GM23338 (cell line): Measurements from ENCODE around the gene NRP2. TPM values are rescaled to one million over a fixed set of nuclear protein-coding genes. Genes with fewer than 3 reads are reported as not detected.
A peak's percentile ranks its signal among the peaks of the same experiment; 100 is the strongest.

Experiments used
- ATAC-seq: fragments of 200-7000 bp; cut with Tn5 transposase; 3 replicates; pipeline ENCODE4 v1.9.1; 2020
- DNase-seq: peaks from one replicate; pipeline ENCODE4 v3.0.0-alpha.2; 2015; ENCODE audit warnings: low spot score
- H2AFZ ChIP-seq: fragments of 200-600 bp; sonication (generic); 2 replicates; pipeline ENCODE4 v1.8.0; 2016; ENCODE audit warnings: antibody characterized with exemption, mild to moderate bottlenecking, moderate library complexity
- H3F3A ChIP-seq: fragments of 200-600 bp; sonication (generic); replicated peaks from 2 replicates; pipeline ENCODE4 v1.8.0; 2017; ENCODE audit warnings: antibody characterized with exemption, mixed run types, low read depth
- H3K27ac ChIP-seq: fragments of 200-600 bp; sonication (generic); 2 replicates; pipeline ENCODE4 v1.6.1; 2016; ENCODE audit warnings: low read depth
- H3K27me3 ChIP-seq: fragments of 200-600 bp; sonication (generic); 2 replicates; pipeline ENCODE4 v1.8.0; 2016; ENCODE audit warnings: mild to moderate bottlenecking, mixed run types, moderate library complexity; ENCODE audit not compliant: insufficient read depth
- H3K36me3 ChIP-seq: fragments of 200-600 bp; sonication (generic); 2 replicates; pipeline ENCODE4 v1.8.0; 2016; ENCODE audit warnings: mild to moderate bottlenecking; ENCODE audit not compliant: insufficient read depth
- H3K4me1 ChIP-seq: fragments of 200-600 bp; sonication (generic); 2 replicates; pipeline ENCODE4 v1.8.0; 2016; ENCODE audit warnings: mild to moderate bottlenecking, moderate library complexity; ENCODE audit not compliant: insufficient read depth
- H3K4me2 ChIP-seq: fragments of 200-600 bp; sonication (generic); 2 replicates; pipeline ENCODE4 v1.7.1; 2017; ENCODE audit warnings: mixed run types
- H3K4me3 ChIP-seq: fragments of 200-600 bp; sonication (generic); 2 replicates; pipeline ENCODE4 v1.6.1; 2016; ENCODE audit warnings: mixed run types
- H3K79me2 ChIP-seq: fragments of 200-600 bp; sonication (generic); replicated peaks from 2 replicates; pipeline ENCODE4 v1.8.0; 2017; ENCODE audit warnings: mild to moderate bottlenecking; ENCODE audit not compliant: insufficient read depth
- H3K9me2 ChIP-seq: fragments of 200-600 bp; sonication (generic); 2 replicates; pipeline ENCODE4 v1.8.0; 2017; ENCODE audit not compliant: insufficient read depth
- H4K20me1 ChIP-seq: fragments of 200-600 bp; sonication (generic); replicated peaks from 2 replicates; pipeline ENCODE4 v1.8.0; 2017; ENCODE audit warnings: mild to moderate bottlenecking; ENCODE audit not compliant: insufficient read depth
- H3K27ac Mint-ChIP-seq: 2 replicates; pipeline ENCODE4 v1.8.0; 2020; ENCODE audit warnings: inconsistent platforms, mild to moderate bottlenecking, moderate library complexity, mixed read lengths
- H3K27me3 Mint-ChIP-seq: 3 replicates; pipeline ENCODE4 v1.8.0; 2022; ENCODE audit warnings: low read depth, mild to moderate bottlenecking, moderate library complexity, mixed read lengths, inconsistent platforms; ENCODE audit not compliant: insufficient read depth, poor library complexity
- H3K36me3 Mint-ChIP-seq: 3 replicates; pipeline ENCODE4 v1.8.0; 2021; ENCODE audit warnings: low read depth, mild to moderate bottlenecking, inconsistent platforms, moderate library complexity, mixed read lengths
- H3K4me1 Mint-ChIP-seq: 3 replicates; pipeline ENCODE4 v1.8.0; 2020; ENCODE audit warnings: mild to moderate bottlenecking, inconsistent platforms, mixed read lengths
- H3K4me3 Mint-ChIP-seq: 3 replicates; pipeline ENCODE4 v1.8.0; 2021; ENCODE audit warnings: moderate library complexity, mild to moderate bottlenecking, inconsistent platforms, mixed read lengths
- H3K9me3 Mint-ChIP-seq: 3 replicates; pipeline ENCODE4 v1.8.0; 2020; ENCODE audit warnings: moderate library complexity, mild to moderate bottlenecking, inconsistent platforms, mixed read lengths
- CREB1 ChIP-seq: fragments of 250-450 bp; sonication (Bioruptor Pico); IDR thresholded peaks from 2 replicates; pipeline ENCODE4 v1.5.0; 2020; ENCODE audit warnings: low read depth, mild to moderate bottlenecking, moderate library complexity
- ETS1 ChIP-seq: IDR thresholded peaks from 2 replicates; pipeline ENCODE4 v1.6.1; 2016; ENCODE audit warnings: antibody characterized with exemption
- EZH2 ChIP-seq: fragments of 200-600 bp; sonication (generic); IDR thresholded peaks from one replicate; pipeline ENCODE4 v1.8.0; 2017; ENCODE audit warnings: antibody characterized with exemption, mild to moderate bottlenecking, low read depth; ENCODE audit not compliant: unreplicated experiment
- EZH2phosphoT487 ChIP-seq: fragments of 200-600 bp; sonication (generic); IDR thresholded peaks from one replicate; pipeline ENCODE4 v1.8.1; 2018; ENCODE audit warnings: antibody characterized with exemption; ENCODE audit not compliant: unreplicated experiment
- POLR2AphosphoS5 ChIP-seq: IDR thresholded peaks from 2 replicates; pipeline ENCODE4 v1.6.1; 2016; ENCODE audit warnings: antibody characterized with exemption, low read depth
- STAT1 ChIP-seq: IDR thresholded peaks from one replicate; pipeline ENCODE4 v1.6.1; 2016; ENCODE audit warnings: antibody characterized with exemption; ENCODE audit not compliant: unreplicated experiment
- ZNF114 ChIP-seq: fragments of 250-450 bp; sonication (Bioruptor Pico); IDR thresholded peaks from 2 replicates; pipeline ENCODE4 v1.5.0; 2020; ENCODE audit warnings: mild to moderate bottlenecking, moderate library complexity
- polyA plus RNA-seq: library from polyadenylated mRNA; unstranded; fragments of >200 nt; fragmentation: Nextera tagmentation; extraction: Ambion mirVana; gene quantifications from 2 replicates; pipeline ENCODE4 v1.2.1, GENCODE V29; 2016
- total RNA-seq: library from RNA; depleted of rRNA; stranded (reverse); fragments of >200 nt; shearing (Covaris generic); gene quantifications from 2 replicates; pipeline ENCODE4 v1.2.3, GENCODE V29; 2014
- TF ChIP-seq, protein P1 (sequence below): fragments of 250-450 bp; sonication (Bioruptor Pico); IDR thresholded peaks from 2 replicates; pipeline ENCODE4 v1.5.0; 2020; ENCODE audit warnings: mild to moderate bottlenecking, moderate library complexity

NRP2 gene
- total and polyA plus RNA-seq, 2 experiments from 2014 or later = 18.4 to 22.0 TPM

- TF ChIP-seq ZNF114 (no peak), STAT1 (no peak), EZH2 (no peak), ETS1 (no peak)
Measured at GRCh38 chr2:205787761-205788160, 105.5 kb downstream of the NRP2 start (continued).

DNA sequence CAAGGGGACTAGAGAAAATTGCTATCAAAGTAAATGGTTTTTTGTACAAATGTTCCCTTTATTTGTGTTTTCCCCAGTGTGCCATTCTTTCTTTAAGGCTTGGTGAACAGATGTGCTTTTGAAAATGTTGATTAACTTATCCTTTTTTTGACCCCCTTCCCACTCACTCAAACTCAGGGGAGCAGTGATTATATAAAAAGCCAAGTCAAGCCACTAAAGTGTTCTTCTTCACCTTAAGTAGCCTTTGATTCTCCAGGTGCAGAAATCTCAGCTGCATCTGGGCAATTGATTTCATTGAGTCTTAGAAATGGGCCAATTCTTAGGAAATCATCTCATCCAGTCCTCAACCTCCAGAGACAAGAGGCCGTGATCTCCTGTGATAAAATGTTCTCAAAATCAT lies 107.6 kb downstream of the NRP2 start:
- no peak for ATAC-seq

GRCh38 chr2:205792908-205793307 lies 110.6 kb downstream of the NRP2 start:
- H3K27me3 ChIP-seq = no peaks in the 10 kb centered on the region
- no peak for DNase-seq
- Mint-ChIP-seq H3K36me3 (peaks cover 14% of the 10 kb centered on the region), H3K4me3 (no peak overlapping the region), H3K9me3 (peaks cover 3% of the 10 kb centered on the region; the same call in 2 of the 3 replicates), H3K27me3 (peaks cover 2% of the 10 kb centered on the region), H3K27ac (no peak overlapping the region), H3K4me1 (peaks cover 14% of the 10 kb centered on the region)
- no peak for TF ChIP-seq POLR2AphosphoS5
- no peak overlapping the region for H2AFZ ChIP-seq
- H3K36me3 ChIP-seq = no peaks in the 10 kb centered on the region
- H3K9me2 ChIP-seq = 0 out of 2 replicates have a peak, but pooled peaks cover 7% of the 10 kb centered on the region
- H3K4me3 ChIP-seq = no peak overlapping the region
- H4K20me1 ChIP-seq = no peaks in the 10 kb centered on the region
- no peaks in the 10 kb centered on the region for H3F3A ChIP-seq
- H3K79me2 ChIP-seq = no peaks in the 10 kb centered on the region
- no peak overlapping the region for H3K4me2 ChIP-seq
- peaks cover 3% of the 10 kb centered on the region; the same call in 1 of the 2 replicates for H3K4me1 ChIP-seq
- no peak overlapping the region for H3K27ac ChIP-seq
- ATAC-seq = no peak

More for the DNA sequence above, 107.6 kb downstream of the NRP2 start:
- Histone ChIP-seq H2AFZ (no peak overlapping the region), H3K36me3 (no peaks in the 10 kb centered on the region), H4K20me1 (no peaks in the 10 kb centered on the region), H3K4me1 (no peaks in the 10 kb centered on the region), H3K79me2 (no peaks in the 10 kb centered on the region), H3K4me2 (no peak overlapping the region), H3K27me3 (no peaks in the 10 kb centered on the region), H3F3A (no peaks in the 10 kb centered on the region), H3K4me3 (no peak overlapping the region), H3K27ac (no peak overlapping the region), H3K9me2 (peaks cover 11% of the 10 kb centered on the region; the same call in 1 of the 2 replicates)
- Mint-ChIP-seq H3K36me3 (peaks cover 5% of the 10 kb centered on the region; the same call in 2 of the 3 replicates), H3K27me3 (peaks cover 2% of the 10 kb centered on the region), H3K27ac (no peak overlapping the region), H3K4me3 (no peak overlapping the region), H3K9me3 (no peaks in the 10 kb centered on the region; the same call in 2 of the 3 replicates), H3K4me1 (no peaks in the 10 kb centered on the region; the same call in 2 of the 3 replicates)
- DNase-seq = no peak
- TF ChIP-seq ZNF114 (no peak), EZH2phosphoT487 (no peak), CREB1 (no peak), EZH2 (no peak)

GRCh38 chr2:205796805-205797313 lies 114.6 kb downstream of the NRP2 start:
- peak; percentile 35 for ATAC-seq
- peaks cover 3% of the 10 kb centered on the region; the same call in 1 of the 2 replicates for H3K4me1 ChIP-seq
- DNase-seq = no peak
- no peak overlapping the region for H3K4me3 ChIP-seq
- H3K79me2 ChIP-seq = no peaks in the 10 kb centered on the region
- H3K27me3 Mint-ChIP-seq = no peaks in the 10 kb centered on the region
- H3K27ac Mint-ChIP-seq = no peak overlapping the region
- no peaks in the 10 kb centered on the region for H3K9me2 ChIP-seq
- H3K4me3 Mint-ChIP-seq = no peak overlapping the region
- H3K36me3 Mint-ChIP-seq = peaks cover 33% of the 10 kb centered on the region
- peak overlapping the region; percentile 69 for H3K4me2 ChIP-seq
- H3K36me3 ChIP-seq = no peaks in the 10 kb centered on the region
- H3K27me3 ChIP-seq = no peaks in the 10 kb centered on the region
- no peak overlapping the region for H3K27ac ChIP-seq
- H2AFZ ChIP-seq = no peak overlapping the region
- H4K20me1 ChIP-seq = no peaks in the 10 kb centered on the region
- no peaks in the 10 kb centered on the region for H3F3A ChIP-seq
- peaks cover 21% of the 10 kb centered on the region for H3K9me3 Mint-ChIP-seq
- peaks cover 14% of the 10 kb centered on the region for H3K4me1 Mint-ChIP-seq
- TF ChIP-seq, protein P1, sequence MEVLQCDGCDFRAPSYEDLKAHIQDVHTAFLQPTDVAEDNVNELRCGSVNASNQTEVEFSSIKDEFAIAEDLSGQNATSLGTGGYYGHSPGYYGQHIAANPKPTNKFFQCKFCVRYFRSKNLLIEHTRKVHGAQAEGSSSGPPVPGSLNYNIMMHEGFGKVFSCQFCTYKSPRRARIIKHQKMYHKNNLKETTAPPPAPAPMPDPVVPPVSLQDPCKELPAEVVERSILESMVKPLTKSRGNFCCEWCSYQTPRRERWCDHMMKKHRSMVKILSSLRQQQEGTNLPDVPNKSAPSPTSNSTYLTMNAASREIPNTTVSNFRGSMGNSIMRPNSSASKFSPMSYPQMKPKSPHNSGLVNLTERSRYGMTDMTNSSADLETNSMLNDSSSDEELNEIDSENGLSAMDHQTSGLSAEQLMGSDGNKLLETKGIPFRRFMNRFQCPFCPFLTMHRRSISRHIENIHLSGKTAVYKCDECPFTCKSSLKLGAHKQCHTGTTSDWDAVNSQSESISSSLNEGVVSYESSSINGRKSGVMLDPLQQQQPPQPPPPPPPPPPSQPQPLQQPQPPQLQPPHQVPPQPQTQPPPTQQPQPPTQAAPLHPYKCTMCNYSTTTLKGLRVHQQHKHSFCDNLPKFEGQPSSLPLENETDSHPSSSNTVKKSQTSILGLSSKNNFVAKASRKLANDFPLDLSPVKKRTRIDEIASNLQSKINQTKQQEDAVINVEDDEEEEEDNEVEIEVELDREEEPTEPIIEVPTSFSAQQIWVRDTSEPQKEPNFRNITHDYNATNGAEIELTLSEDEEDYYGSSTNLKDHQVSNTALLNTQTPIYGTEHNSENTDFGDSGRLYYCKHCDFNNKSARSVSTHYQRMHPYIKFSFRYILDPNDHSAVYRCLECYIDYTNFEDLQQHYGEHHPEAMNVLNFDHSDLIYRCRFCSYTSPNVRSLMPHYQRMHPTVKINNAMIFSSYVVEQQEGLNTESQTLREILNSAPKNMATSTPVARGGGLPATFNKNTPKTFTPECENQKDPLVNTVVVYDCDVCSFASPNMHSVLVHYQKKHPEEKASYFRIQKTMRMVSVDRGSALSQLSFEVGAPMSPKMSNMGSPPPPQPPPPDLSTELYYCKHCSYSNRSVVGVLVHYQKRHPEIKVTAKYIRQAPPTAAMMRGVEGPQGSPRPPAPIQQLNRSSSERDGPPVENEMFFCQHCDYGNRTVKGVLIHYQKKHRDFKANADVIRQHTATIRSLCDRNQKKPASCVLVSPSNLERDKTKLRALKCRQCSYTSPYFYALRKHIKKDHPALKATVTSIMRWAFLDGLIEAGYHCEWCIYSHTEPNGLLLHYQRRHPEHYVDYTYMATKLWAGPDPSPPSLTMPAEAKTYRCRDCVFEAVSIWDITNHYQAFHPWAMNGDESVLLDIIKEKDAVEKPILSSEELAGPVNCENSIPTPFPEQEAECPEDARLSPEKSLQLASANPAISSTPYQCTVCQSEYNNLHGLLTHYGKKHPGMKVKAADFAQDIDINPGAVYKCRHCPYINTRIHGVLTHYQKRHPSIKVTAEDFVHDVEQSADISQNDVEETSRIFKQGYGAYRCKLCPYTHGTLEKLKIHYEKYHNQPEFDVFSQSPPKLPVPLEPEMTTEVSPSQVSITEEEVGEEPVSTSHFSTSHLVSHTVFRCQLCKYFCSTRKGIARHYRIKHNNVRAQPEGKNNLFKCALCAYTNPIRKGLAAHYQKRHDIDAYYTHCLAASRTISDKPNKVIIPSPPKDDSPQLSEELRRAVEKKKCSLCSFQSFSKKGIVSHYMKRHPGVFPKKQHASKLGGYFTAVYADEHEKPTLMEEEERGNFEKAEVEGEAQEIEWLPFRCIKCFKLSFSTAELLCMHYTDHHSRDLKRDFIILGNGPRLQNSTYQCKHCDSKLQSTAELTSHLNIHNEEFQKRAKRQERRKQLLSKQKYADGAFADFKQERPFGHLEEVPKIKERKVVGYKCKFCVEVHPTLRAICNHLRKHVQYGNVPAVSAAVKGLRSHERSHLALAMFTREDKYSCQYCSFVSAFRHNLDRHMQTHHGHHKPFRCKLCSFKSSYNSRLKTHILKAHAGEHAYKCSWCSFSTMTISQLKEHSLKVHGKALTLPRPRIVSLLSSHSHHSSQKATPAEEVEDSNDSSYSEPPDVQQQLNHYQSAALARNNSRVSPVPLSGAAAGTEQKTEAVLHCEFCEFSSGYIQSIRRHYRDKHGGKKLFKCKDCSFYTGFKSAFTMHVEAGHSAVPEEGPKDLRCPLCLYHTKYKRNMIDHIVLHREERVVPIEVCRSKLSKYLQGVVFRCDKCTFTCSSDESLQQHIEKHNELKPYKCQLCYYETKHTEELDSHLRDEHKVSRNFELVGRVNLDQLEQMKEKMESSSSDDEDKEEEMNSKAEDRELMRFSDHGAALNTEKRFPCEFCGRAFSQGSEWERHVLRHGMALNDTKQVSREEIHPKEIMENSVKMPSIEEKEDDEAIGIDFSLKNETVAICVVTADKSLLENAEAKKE (CRISPR knock-in tag) = no peak
- TF ChIP-seq STAT1 = no peak
